Muscle of back (tissue), 11 donors: ENCODE measurements around the gene C10orf90. TPM values are rescaled to one million over a fixed set of nuclear protein-coding genes. Genes with fewer than 3 reads are reported as not detected.

ENCODE experiments used
- DNase-seq, 3 donors: peaks; one replicate each; pipeline versions ENCODE4 v3.0.0 to v3.0.0-alpha.2; 2013
- polyA plus RNA-seq, 10 donors: library from polyadenylated mRNA; unstranded; fragments of 120-200 nt; gene quantifications; one replicate each; pipeline ENCODE4 v1.2.1, GENCODE V29; 2013; ENCODE audit not compliant: insufficient read length in 10 of 10

Gene C10orf90
- polyA plus RNA-seq, 10 donors, result 0.27 to 1.3 (median 0.66) TPM

DNA sequence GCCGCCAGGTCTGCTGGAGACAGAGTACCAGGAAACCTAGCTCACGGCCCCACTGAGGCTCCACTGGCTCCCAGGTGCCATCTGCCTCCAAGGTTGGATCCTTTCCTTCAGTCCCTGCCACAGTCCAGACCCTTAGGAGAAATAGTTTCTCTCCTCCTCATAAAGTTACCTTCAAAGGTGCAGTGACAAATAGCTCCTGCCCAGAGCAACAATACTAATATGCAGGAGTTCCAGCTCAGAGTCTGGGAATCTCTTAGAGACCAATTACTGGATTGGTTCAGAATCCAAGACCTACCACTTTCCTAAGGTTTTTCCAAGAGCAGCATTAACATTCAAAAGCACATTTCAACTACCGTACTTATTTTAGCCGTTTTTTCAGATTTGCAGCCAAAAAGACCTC, 241.2 kb downstream of the C10orf90 start:
- DNase-seq, result no peak

DNA sequence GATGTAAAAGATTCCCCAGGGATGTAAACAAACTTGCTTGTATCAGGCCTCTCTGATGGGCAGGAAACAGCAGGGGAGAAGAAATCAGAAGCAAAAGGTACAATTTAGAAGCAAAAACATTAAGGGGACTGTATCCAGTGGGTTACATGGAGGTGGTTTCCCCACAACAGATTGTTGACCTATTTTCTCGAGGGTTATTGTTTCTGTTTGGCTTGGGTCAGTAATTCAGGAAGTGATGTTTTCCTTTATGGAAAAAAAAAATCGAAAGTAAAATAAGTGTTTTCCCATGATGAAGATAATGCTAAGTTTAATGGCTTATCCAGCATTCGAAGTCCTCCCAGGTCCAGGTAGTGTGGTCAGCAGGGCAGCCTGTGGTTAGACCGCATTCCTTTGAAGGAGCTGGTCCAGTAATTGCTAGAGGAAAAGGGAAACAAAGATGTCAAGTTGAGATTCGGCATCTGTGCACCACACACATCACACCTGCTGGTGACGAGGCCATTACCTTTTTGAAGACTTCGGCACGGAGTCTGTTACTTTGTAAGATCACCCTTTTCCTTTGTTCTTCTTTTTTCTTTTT, 244.9 kb downstream of the C10orf90 start:
- DNase-seq, result peak in 1 of 3 donors; percentile 37

DNA sequence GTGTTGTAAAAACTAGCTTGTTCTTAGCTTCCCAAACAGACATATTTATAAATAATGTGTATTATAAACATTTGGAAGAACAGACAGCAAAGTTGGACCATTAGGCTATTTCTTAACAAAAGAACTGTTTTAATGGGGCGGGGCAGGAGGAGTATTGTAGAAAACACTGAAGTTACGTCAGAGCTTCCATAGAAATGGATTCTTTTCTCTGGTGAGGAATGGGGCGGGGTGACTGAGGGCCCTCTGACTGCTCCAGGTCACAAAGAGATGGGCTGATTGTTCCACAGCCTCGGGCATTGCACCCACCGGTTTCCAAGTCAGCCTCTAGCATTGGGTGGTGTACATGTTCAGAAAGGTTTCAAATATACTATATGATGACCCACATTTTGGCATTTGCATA, 245.5 kb downstream of the C10orf90 start:
- no peak for DNase-seq

DNA sequence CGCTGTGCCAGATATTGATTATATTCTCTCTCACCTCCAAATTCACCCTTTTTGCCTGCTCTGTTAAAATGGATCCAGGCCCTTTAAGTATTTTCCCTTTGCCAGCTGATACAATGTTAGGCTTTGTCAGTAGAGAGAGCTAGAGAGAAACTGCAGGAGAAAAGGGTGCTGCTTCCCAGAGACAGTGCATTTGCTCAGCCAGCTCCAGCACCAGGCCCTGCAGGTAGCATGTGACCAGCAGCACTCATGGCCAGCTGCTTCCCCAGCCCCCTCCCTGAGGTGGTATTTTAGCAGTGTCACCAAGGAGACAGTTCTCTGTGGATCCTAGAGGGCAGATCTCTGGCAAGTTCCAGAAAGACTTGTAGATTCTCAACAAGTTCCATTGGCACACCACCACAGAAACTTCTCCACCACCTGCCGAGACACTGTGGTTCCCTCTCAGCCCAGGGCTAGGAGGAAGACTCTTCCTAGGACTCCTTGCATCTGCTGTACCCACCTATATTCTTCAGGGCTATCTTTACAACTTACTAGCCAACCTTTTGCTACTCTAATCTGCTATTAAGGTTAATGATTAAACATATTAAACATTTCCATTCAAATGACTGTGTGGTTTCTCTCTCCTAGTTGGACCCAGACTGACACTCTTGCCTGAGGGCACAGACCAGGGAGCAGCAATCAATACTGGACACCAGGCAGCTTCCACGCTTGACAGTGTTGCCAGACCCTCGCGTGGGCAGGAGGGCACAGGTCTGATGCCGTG, 246.6 kb downstream of the C10orf90 start:
- DNase-seq, result no peak

DNA sequence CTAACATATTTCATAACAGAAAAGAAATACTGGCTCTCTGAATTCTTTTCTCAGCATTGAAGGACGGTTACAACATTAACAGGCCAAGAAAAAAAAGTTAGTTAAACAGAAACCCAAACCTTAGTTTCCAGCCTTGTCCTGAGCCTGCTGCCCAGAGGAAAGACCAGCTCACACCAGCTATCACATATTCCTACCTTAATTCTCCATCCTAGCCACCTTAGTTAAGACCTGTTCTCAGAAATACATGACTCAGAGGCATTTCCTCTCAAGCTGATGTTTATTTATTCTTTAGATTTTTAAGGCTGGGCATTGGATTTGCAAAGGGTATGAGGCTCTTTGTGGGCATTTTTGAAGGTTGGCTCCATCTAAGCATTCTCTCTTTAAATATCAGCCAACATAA, 247.9 kb downstream of the C10orf90 start:
- no peak for DNase-seq

DNA sequence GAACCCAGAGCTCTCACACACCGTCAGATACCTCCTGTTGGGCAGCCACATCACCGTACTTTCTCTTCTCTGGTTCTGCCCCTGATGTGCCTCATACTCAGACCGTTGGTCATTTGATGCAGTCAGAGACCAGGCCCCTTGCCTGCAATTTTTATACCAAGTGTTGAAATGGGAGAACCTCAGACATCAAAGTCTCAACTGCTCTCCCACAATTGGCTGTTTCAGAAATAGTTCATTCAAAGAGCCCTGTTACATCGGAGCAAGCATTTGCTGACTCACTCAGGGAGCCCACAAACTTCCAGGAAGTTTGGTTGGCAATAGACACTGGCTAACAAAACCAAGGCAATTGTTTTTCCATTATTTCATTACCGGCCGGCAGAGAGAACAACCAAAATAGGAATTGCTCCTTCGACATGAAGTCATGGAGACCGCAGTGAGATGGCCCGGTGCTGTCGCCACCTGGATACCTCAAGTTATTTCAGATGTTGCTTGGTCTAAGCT, 248.7 kb downstream of the C10orf90 start:
- peak; percentile 66 to 94 (median 78) for DNase-seq

DNA sequence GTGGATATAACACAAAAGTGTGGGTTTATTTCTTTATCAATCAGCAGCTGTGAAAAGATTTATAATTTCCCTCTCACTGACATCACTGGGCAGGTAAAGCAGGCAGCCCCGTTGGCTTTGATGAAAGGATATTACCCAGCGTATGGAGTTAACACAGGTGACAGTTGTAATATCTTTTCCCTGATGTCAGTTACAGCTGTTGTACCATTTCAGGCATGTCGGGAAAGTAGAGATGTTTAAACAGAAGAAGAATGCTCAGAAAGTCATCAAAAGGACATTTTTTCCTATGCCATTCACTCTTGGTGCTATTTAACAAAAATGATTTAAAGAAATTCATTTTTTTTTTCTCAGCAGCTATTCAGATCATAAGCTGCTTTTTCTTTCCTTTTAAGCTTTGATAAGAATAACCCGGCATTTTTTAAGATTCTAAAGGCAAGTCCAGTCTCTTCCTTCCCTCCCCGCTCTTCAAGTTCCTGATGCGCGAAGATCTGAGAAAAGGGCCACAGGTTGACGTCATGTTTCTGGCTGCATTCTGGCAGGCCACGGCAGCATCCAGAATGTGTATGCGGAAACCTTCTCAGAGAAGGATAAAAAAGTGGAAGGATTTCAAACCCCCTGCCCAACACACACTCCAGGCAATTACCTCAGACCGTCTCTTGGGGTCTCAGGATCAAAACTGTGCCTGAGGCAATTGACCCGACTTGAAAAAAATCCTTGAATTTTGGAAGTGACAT, 249.8 kb downstream of the C10orf90 start:
- peak; percentile 37 to 80 (median 72) for DNase-seq

DNA sequence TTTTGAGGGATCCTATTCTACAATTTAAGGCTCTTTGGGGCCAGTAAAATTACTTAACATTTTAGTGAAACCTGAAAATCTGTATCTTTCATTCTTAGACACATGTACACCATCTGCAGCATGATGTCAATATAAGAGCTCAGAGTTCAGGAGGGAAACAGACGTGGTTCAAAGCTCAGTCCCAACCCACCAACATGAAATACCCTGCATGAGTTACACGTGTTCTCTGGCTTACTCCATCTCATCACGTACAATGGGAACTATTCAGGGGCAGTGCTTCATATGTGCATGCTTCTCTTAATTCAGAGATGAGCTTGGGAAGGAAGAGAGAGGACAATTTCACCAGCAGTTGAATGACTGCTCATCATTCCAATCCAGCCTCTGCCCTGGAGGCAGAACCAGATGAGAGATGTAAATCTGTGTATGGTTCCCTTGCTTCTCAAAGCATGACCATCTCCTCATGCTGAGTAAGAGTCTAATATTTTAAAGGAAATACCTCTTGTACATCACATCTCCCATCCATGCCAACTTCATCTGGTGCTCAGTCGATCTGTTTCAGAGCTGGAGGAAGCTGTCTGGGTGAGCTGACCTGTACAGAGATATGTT, 253.2 kb downstream of the C10orf90 start:
- no peak for DNase-seq

DNA sequence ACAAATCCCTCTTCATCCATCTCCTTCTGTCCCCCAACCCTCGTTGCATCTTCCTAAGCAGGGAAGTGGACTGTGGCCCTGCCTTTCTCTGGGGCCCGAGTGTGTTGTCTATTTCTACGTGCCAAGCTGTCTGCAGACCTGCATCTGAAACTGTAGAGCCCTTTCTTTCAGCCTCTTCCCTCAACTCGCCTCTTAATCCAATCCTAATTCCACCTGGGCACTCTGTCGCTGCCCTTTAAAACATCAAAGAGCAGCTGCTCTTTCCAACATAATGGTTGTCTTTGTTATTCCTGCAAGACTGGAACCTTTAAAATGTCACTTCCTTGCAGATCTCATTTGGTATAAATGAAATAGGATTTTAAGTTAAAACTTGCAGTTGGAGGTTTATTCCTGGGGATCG, 260.7 kb downstream of the C10orf90 start:
- no peak for DNase-seq

DNA sequence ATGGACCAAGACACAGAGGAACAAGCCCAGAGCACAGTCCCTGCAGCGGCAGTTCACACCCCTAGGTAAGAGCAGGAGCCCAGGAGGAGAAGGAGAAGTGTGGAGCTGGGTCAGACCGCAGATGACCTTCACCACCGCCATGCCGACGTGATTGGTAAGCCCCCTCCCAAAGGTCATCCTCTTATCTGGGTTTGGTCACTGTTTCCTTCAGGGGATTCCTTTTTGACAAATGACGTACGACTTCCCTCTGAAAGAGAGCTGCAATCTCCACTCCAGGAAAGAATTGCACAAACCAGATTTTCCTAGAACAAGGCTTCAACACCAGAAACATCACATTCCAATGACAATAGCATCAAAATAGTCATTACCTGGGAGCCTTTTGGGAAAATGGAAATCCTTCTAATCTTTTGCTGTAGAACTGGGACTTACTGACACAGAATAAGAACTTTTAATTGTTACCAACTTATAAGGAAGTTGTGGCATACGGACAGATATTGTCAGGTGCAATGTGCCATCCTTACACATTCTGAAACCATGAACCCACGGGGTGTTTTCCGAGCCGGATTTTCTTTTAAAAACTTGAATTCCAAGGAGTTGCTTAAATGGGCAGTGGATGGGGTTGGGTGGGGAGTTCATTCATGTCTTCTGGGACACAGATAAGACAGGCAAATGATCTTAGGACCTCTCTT, 261.4 kb downstream of the C10orf90 start:
- no peak for DNase-seq

DNA sequence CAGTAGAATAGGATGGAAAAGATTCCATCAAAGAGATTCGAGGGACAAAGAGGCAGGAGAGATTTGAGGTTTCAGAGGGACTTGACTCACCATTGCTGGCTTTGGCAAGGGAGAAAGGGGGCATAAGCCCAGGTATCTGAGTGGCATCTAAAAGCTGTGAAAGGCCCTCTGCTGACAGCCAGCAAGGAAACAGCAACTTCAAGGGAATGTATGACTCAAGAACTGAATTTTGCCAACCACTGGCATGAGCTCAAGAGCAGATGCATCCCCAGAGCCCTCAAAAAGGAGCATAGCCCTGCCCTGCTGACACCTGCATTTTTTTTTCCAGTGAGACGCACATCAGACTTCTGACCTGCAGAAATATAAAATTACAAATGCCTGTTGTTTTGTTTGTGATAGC, 262.7 kb downstream of the C10orf90 start:
- no peak for DNase-seq

DNA sequence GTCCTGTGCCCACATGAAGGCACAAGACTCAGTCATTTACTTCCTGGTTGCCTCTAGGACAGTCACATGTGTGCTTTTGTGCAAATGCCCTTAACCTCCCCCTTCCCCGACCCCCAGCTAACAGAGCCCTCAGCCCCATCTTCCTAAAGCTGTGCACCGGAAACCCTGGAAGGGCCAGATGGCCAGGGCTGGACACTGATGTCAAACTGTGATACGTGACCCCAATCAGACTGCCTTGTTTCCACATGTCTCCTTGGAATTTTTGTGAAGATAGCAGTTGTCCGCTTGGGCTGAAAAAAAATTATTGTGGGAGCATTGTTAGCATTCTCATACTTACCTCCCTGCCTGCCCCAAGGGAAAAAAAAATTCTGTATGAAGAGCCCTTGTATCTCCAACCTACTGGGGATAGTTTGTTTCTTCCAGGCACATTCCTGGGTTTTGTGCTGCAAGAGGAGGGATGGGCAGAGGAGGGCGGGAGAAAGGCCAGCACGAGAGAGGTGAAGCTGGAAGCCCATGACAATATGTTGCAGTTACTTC, 265.2 kb downstream of the C10orf90 start:
- no peak for DNase-seq

DNA sequence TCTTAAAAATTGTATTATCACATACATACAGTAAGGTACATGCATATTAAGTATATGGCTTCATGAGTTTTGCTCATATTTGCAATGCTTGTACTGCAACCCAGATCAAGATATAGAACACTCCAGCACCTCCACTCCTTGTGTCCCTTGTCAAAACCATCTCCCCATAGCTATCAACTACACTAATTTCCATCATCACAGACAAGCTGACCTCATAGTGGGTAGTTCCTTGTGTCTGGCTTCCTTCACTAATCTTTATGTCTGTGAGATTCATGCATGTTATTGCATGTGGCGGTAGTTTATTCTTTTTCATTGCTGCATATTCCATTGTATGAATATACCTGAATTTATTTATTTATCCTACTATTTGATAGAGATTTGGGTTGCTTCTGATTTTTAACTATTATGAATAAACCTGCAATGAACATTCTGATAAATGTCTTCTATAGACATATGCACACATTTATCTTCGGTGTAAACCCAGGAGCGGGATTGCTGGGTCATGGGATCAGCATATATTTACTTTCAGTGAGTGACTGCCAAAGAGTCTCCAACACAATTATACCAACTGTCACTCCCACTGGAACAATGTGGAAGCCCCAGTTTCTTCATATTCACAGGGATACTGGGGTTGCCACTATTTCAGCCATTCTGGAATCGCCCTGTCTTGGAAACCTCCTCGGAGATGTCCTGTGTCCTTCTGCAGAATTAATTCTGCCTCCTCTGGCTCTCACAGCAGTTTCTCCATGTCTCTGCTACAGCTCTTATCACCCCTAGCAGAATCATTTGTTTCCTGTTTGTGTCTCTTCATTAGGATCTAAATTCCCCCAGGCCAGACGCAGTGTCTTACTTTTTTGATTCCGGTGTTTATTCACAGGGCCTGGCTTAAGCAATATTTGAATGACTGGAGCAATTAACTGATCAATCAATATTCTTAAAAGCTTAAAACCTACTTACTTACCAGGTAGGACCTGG, 267.5 kb downstream of the C10orf90 start:
- no peak for DNase-seq

DNA sequence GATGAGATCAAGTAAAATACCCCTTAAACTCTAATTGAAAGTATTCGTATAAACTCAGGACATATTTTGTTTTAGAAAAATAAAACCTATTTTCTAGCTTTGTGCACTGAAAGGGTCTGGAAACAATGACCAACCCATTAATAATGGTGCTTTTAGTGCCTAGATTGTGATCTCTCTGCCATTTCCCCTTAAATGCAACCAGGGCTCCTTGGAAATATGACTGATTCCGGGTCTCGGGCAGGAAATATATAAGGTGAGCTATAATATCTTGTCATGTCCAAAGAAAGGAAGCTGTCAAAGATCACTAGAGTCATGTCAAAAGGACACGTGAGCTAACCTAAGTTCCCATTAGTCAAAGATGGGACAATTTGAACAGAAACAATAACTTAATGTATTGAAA, 269.9 kb downstream of the C10orf90 start:
- no peak for DNase-seq

DNA sequence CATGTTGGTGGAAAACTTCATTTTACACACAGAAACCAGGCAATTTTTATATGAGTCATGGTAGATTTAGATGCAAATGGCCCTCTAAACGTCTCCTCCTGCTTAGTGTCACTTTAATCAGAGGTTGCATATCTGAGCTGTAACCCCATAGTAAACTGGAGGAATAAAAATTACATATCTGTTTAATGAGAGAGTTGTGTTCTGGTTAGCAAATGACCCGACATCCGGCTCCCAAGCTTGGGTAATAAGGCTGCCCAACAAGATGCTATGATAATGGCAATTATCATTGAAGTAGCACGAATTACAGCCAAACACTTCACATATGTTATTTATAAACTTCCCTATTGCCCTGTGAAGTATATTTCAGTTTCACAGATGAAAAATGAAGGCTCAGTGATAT, 271.6 kb downstream of the C10orf90 start:
- DNase-seq, result no peak

DNA sequence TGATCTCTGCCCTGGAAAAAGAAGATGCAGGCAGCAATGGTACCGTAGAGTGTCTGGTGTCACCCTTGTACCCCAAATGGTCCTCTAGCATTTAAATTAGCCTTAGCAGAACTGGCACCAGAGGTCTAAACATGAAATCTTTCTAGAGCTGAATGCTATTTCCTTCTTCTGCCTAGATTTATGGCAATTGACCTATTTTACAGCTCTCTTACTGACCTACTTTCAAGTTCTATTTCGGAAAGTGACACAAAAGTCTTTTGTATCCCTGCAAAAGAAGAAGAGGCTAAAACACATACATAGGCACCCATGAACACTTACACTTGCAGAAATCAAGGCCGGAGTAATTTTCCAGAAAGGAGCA, 272.1 kb downstream of the C10orf90 start:
- no peak for DNase-seq

DNA sequence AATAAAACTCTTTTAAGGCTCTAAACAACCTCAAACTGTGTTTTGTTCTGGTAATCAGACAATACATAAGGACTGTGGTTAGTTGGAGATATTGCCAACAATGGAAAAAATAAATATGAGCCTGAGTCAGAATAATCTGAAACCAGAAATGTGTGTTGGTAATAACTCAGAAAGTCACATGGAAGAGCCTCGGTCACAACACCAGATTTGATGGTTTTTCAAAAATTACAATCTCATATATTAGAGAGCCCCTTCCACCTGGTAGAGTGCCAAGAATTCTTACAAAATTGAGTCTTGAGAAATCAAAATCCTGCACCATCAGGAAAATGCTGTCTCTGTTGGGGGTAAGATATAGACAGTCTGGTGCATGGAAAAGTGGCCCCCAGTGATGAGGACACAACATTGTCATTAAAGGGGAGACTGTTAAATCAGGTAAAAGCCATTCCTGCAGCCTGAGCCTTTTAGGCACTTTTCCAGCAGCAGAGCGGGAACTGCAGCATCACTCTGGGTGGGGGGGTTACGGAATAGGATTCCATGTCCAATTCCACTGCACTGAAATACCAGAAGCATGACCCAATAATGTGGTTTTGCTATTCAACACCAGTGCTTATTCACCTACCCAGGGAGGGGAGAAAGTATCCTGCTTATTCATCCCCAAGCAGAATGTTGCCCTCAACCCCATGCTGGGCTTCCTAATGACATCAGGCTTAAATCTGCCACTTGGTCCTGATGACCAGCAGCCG, 272.7 kb downstream of the C10orf90 start:
- peak in 1 of 3 donors; percentile 95 for DNase-seq

DNA sequence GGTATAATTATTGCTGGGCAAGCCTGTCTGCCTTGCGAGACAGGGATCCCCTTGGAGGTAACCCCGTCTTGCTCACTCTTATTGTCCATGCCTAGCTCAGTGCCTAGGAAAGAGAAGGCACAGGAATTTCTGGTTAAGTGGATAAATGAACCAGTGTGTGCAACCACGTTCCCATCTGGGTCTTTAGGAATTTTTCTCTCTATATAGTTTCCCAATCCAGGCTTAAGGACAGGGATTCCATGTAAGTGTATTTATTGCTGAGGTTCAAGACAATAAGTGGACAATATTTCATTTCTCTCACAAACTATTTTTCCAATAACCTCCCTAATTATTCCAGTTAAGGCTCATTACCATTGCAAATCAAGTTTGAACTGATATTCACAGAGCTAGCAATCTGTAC, 273.3 kb downstream of the C10orf90 start:
- no peak for DNase-seq

DNA sequence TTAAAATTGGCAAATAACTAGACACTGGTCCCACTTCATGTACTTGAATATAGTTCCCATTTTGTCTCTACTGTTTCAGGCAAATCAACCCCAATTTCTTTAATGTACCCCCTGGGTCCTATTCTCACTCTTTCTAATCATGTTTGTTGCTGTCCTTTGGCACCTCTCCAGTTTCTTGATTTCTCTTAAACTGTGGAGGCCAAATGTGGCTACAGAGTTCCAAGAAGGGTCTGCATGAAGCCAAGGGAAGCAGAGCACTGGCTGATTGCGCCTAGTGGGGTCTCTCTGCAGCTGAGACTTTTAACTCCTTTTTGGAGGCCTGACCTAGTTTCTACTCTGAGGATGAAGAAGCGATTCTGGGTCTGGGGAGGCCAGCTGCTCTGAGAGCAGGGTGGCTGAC, 275.5 kb downstream of the C10orf90 start:
- DNase-seq, result peak in 2 of 3 donors; percentile 52 to 91

DNA sequence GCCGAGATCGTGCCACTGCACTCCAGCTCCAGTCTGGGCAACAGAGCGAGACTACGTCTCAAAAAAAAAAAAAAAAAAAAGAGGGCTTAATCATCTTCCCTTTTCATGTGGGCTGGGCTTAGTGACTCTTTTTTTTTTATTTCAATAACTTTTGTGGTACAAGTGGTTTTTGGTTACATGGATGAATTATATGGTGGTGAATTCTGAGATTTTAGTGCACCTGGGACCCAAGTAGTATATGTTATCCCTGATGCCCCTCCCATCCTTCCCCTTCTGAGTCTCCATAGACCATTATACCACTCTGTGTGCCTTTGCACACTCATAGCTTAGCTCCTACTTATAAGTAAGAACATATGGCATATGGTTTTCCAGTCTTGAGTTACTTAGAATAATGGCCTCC, 277.4 kb downstream of the C10orf90 start:
- DNase-seq, result no peak
